ENCODE measurements around the gene EYS.

GRCh38 chr6:65671922-65672321 is 35.1 kb downstream of the EYS start:
- TF ChIP-seq EZH2 (IDR thresholded peaks at IDR 0.05; ENCODE audit: insufficient read depth, poor library complexity, severe bottlenecking), result no peak
- no peak for TF ChIP-seq EZH2phosphoT487 (IDR thresholded peaks at IDR 0.05; ENCODE audit: insufficient read depth, low read depth)

Measured in GM23248 (cell line).